DND-41 (cell line): Measurements from ENCODE around the gene ADISSP.
"Not testable (repeated sequence)": the region's sequence is repeated elsewhere in the genome, so short reads cannot be mapped to it uniquely, and the experiment has no call there.

ENCODE experiments used
- ATAC-seq: fragments of 200-7000 bp; cut with Tn5 transposase; 3 replicates; pipeline ENCODE4 v1.9.1; 2021; ENCODE audit warnings: low read depth; ENCODE audit not compliant: insufficient read depth
- DNase-seq: peaks from one replicate; pipeline ENCODE4 v3.0.0-alpha.2; 2020
- H2AFZ ChIP-seq: 2 replicates; pipeline ENCODE4 v1.6.0; 2012; ENCODE audit warnings: low read depth, low read length
- H3K27ac ChIP-seq: 2 replicates; pipeline ENCODE4 v1.5.1; 2012; ENCODE audit warnings: low read length, inconsistent platforms
- H3K27me3 ChIP-seq: fragments of 200-600 bp; sonication (generic); 2 replicates; pipeline ENCODE4 v1.6.0; 2012; ENCODE audit warnings: low read length, mild to moderate bottlenecking, inconsistent platforms; ENCODE audit not compliant: insufficient read depth, poor library complexity
- H3K36me3 ChIP-seq: 2 replicates; pipeline ENCODE4 v1.5.1; 2012; ENCODE audit warnings: low read length, inconsistent platforms; ENCODE audit not compliant: insufficient read depth
- H3K4me1 ChIP-seq: 2 replicates; pipeline ENCODE4 v1.5.1; 2012; ENCODE audit warnings: mild to moderate bottlenecking, low read length; ENCODE audit not compliant: insufficient read depth
- H3K4me2 ChIP-seq: 2 replicates; pipeline ENCODE4 v1.6.0; 2012; ENCODE audit warnings: mild to moderate bottlenecking, moderate library complexity, low read length, inconsistent platforms; ENCODE audit not compliant: insufficient read depth
- H3K4me3 ChIP-seq, 2 experiments: fragments of 200-600 bp in 1 of 2; shearing (Covaris generic) in 1 of 2; 2 replicates each; pipeline ENCODE4 v1.5.1; 2012 to 2016; ENCODE audit warnings: inconsistent platforms in 2 of 2, low read length in 2 of 2, mild to moderate bottlenecking in 2 of 2, low read depth in 1 of 2, moderate library complexity in 1 of 2
- H3K79me2 ChIP-seq: 2 replicates; pipeline ENCODE4 v1.6.0; 2012; ENCODE audit warnings: low read length, inconsistent platforms; ENCODE audit not compliant: insufficient read depth
- H3K9ac ChIP-seq: 2 replicates; pipeline ENCODE4 v1.6.0; 2012; ENCODE audit warnings: low read depth, mild to moderate bottlenecking, inconsistent platforms, low read length, moderate library complexity
- H3K9me3 ChIP-seq: 2 replicates; pipeline ENCODE4 v1.5.1; 2012; ENCODE audit warnings: low read length, moderate library complexity, mild to moderate bottlenecking, inconsistent platforms; ENCODE audit not compliant: insufficient read depth, severe bottlenecking
- H4K20me1 ChIP-seq: 2 replicates; pipeline ENCODE4 v1.6.0; 2012; ENCODE audit warnings: low read length; ENCODE audit not compliant: insufficient read depth
- CTCF ChIP-seq: IDR thresholded peaks from 2 replicates; pipeline ENCODE4 v1.5.1; 2012; ENCODE audit warnings: borderline replicate concordance, low read length, moderate library complexity, mild to moderate bottlenecking; ENCODE audit not compliant: poor library complexity, severe bottlenecking; ENCODE audit errors: extremely low read depth
- EZH2 ChIP-seq: IDR thresholded peaks from 3 replicates; pipeline ENCODE4 v1.6.1; 2012; ENCODE audit warnings: borderline replicate concordance, low read depth, mild to moderate bottlenecking, moderate library complexity, low read length, inconsistent platforms; ENCODE audit not compliant: severe bottlenecking

The ADISSP gene

GRCh38 chr20:3795511-3796468 lies 28.2 kb upstream of the ADISSP start, which contains the start of gene CDC25B:
CDC25B (plus strand) TSS chr20:3796310; CDS start chr20:3796532, 222 bp downstream.
- peaks cover 16% of the 10 kb centered on the region for H4K20me1 ChIP-seq
- H3K4me1 ChIP-seq: peaks cover 61% of the 10 kb centered on the region
- H3K4me3 ChIP-seq: peak within 1 kb of the TSS; percentile 70 to 83
- H3K4me2 ChIP-seq: peak within 1 kb of the TSS; percentile 84
- H3K27me3 ChIP-seq: no peaks in the 10 kb centered on the region
- H3K27ac ChIP-seq: peak within 1 kb of the TSS; percentile 99
- DNase-seq (peak; percentile 98), ATAC-seq (peak; percentile 86)
- peak within 1 kb of the TSS; percentile 98 for H2AFZ ChIP-seq
- H3K9me3 ChIP-seq: no peaks in the 10 kb centered on the region
- H3K36me3 ChIP-seq: peaks cover 43% of the 10 kb centered on the region
- H3K9ac ChIP-seq: peak within 1 kb of the TSS; percentile 91
- TF ChIP-seq CTCF: peak; percentile 52
- TF ChIP-seq EZH2: no peak
- peaks cover 58% of the 10 kb centered on the region for H3K79me2 ChIP-seq

GRCh38 chr20:3794701-3795420 lies 27.3 kb upstream of the ADISSP start:
- Histone ChIP-seq H3K27ac (peak overlapping the region; percentile 99), H3K4me1 (peaks cover 53% of the 10 kb centered on the region), H3K9ac (peak overlapping the region; percentile 91), H4K20me1 (peaks cover 9% of the 10 kb centered on the region), H2AFZ (peak overlapping the region; percentile 98), H3K36me3 (peaks cover 34% of the 10 kb centered on the region), H3K27me3 (no peaks in the 10 kb centered on the region), H3K4me3 (peak overlapping the region; percentile 57 to 83; a peak in 3 of 4 replicates), H3K9me3 (no peaks in the 10 kb centered on the region), H3K79me2 (peaks cover 51% of the 10 kb centered on the region), H3K4me2 (peak overlapping the region; percentile 84)
- no peak for DNase-seq
- no peak for ATAC-seq
- TF ChIP-seq EZH2 (no peak), CTCF (no peak)

- H3K9ac ChIP-seq, ATAC-seq, H3K4me3 ChIP-seq, H3K9me3 ChIP-seq, H4K20me1 ChIP-seq, DNase-seq, H3K4me2 ChIP-seq, H3K27ac ChIP-seq, H3K27me3 ChIP-seq, H2AFZ ChIP-seq: not testable (repeated sequence)
- peaks cover 47% of the 10 kb centered on the region for H3K4me1 ChIP-seq
- peaks cover 45% of the 10 kb centered on the region for H3K79me2 ChIP-seq
- H3K36me3 ChIP-seq: peaks cover 27% of the 10 kb centered on the region
These were observed 26.6 kb upstream of the ADISSP start for GRCh38 chr20:3794168-3794567.

GRCh38 chr20:3789201-3789600 lies 21.6 kb upstream of the ADISSP start:
- H3K9me3 ChIP-seq, H3K27me3 ChIP-seq, H3K4me2 ChIP-seq, ATAC-seq, H3K4me3 ChIP-seq, DNase-seq, H3K27ac ChIP-seq, H2AFZ ChIP-seq: not testable (repeated sequence)
- peaks cover 16% of the 10 kb centered on the region for H4K20me1 ChIP-seq
- H3K36me3 ChIP-seq: peaks cover 15% of the 10 kb centered on the region
- H3K79me2 ChIP-seq: peaks cover 42% of the 10 kb centered on the region
- H3K4me1 ChIP-seq: peaks cover 45% of the 10 kb centered on the region
- H3K9ac ChIP-seq: peak overlapping the region; percentile 16; the same call in 1 of the 2 replicates
